Epithelial cell of esophagus (primary cell): ENCODE results near the gene ZNF665.

Source experiments
- DNase-seq: peaks from one replicate; pipeline ENCODE4 v3.0.0; 2010; ENCODE audit warnings: low read depth
- H3K4me3 ChIP-seq: 2 replicates; pipeline ENCODE4 v1.5.1; 2011; ENCODE audit warnings: mild to moderate bottlenecking, low read length, control low read depth
- CTCF ChIP-seq: IDR thresholded peaks from 2 replicates; pipeline ENCODE4 v1.5.1; 2011; ENCODE audit warnings: low read depth, mild to moderate bottlenecking, low read length, control low read depth, inconsistent platforms; ENCODE audit not compliant: insufficient read depth; ENCODE audit errors: missing control alignments

Gene ZNF665

DNA sequence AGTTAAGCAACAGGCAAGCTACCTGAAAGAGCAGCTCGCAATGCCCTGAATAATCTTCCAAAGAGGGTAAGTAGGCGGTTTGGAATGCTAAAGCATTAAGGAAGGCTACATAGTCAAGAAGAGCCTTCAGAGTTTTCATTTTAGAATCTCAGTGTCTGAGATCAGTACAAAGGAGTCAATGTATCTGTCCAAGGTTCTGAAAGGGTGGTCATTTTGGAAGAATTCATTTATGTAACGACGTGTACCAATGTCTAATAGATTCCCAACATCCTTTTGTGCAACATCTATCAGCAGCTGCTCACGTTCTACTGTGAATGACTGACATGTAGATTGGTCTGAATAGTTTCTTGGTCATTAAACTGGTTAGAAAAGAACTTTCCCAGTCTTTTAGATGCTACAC is 15.2 kb downstream of the ZNF665 start:
- DNase-seq = no peak
- TF ChIP-seq CTCF = no peak
- H3K4me3 ChIP-seq = no peak overlapping the region

- no peak overlapping the region for H3K4me3 ChIP-seq
- peak; percentile 42 for DNase-seq
- no peak for TF ChIP-seq CTCF
These were observed 20.3 kb downstream of the ZNF665 start for GRCh38 chr19:53172889-53173288.

GRCh38 chr19:53165691-53166091 is 27.5 kb downstream of the ZNF665 start:
- DNase-seq = no peak
- no peak overlapping the region for H3K4me3 ChIP-seq
- TF ChIP-seq CTCF = no peak

- DNase-seq = no peak
These were observed 32.0 kb downstream of the ZNF665 start for GRCh38 chr19:53161123-53161522.

DNA sequence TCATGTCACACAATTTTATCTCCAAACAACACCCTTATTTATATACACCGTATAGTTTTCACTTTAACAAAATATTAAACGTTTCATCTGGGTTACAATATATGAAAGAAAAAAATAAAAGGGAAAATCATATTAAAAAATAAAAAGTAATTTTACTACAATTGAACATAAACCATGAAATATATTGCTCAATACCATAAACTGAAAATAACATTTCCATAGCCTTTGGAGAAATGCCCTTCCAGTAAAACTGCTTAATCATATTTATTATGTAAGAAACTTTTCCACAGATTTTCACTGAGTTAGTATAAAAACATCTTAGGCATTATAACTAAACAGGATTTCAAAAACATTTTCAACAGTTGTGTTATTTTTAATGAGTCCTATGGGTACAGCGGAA is 32.8 kb downstream of the ZNF665 start:
- no peak for TF ChIP-seq CTCF
- H3K4me3 ChIP-seq = no peak overlapping the region

More at GRCh38 chr19:53161123-53161522, 32.0 kb downstream of the ZNF665 start:
- TF ChIP-seq CTCF = no peak
- H3K4me3 ChIP-seq = no peak overlapping the region

GRCh38 chr19:53158119-53158656 is 35.0 kb downstream of the ZNF665 start:
- peak; percentile 32 for DNase-seq
- no peak for TF ChIP-seq CTCF
- H3K4me3 ChIP-seq = peak overlapping the region; percentile 64

More for the DNA sequence above, 32.8 kb downstream of the ZNF665 start:
- no peak for DNase-seq

- peak; percentile 1 for DNase-seq
- TF ChIP-seq CTCF = no peak
- H3K4me3 ChIP-seq = peak overlapping the region; percentile 64
These were observed 35.5 kb downstream of the ZNF665 start for GRCh38 chr19:53157626-53158025.
